HepG2 (cell line): ENCODE measurements around the gene PFN2. TPM values are rescaled to one million over a fixed set of nuclear protein-coding genes. Genes with fewer than 3 reads are reported as not detected.

ENCODE experiments used
- ETV5 ChIP-seq: IDR thresholded peaks from 2 replicates; pipeline ENCODE4 v1.6.1; 2018; ENCODE audit warnings: missing biosample characterization, missing genetic modification reagents, inconsistent platforms, borderline replicate concordance
- HDAC2 ChIP-seq: sonication (generic); formaldehyde crosslinking; IDR thresholded peaks from 2 replicates; pipeline ENCODE4 v1.4.0; 2020; ENCODE audit warnings: missing genetic modification reagents
- NBN ChIP-seq: fragments of 450-650 bp; conservative IDR thresholded peaks from 2 replicates; pipeline ENCODE4 v1.6.1; 2017
- NFE2 ChIP-seq: sonication (generic); formaldehyde crosslinking; IDR thresholded peaks from 2 replicates; pipeline ENCODE4 v1.4.0; 2020; ENCODE audit warnings: missing genetic modification reagents
- NONO ChIP-seq, 2 experiments: fragments of 450-650 bp in 1 of 2; sonication (generic) in 1 of 2; formaldehyde crosslinking in 1 of 2; IDR thresholded peaks in 1 of 2; conservative IDR thresholded peaks in 1 of 2; 2 replicates each; pipeline versions ENCODE4 v1.6.1 to v1.8.0; 2017 to 2022; ENCODE audit warnings: mild to moderate bottlenecking in 1 of 2, missing genetic modification reagents in 1 of 2, moderate library complexity in 1 of 2
- RELA ChIP-seq: sonication (generic); formaldehyde crosslinking; IDR thresholded peaks from 2 replicates; pipeline ENCODE4 v1.4.0; 2020; ENCODE audit warnings: missing genetic modification reagents
- SAFB2 ChIP-seq: sonication (generic); formaldehyde crosslinking; IDR thresholded peaks from 2 replicates; pipeline ENCODE4 v1.5.1; 2020; ENCODE audit warnings: missing genetic modification reagents, low read depth, mild to moderate bottlenecking, borderline replicate concordance
- TGIF2 ChIP-seq: IDR thresholded peaks from 2 replicates; pipeline ENCODE4 v1.6.1; 2016; ENCODE audit warnings: control low read depth, missing compliant biosample characterization
- ZBTB3 ChIP-seq: sonication (generic); formaldehyde crosslinking; IDR thresholded peaks from 2 replicates; pipeline ENCODE4 v1.4.0; 2020; ENCODE audit warnings: low read depth, mild to moderate bottlenecking, moderate library complexity, missing genetic modification reagents, borderline replicate concordance
- ZNF251 ChIP-seq: sonication (generic); formaldehyde crosslinking; IDR thresholded peaks from 2 replicates; pipeline ENCODE4 v1.9.0; 2021; ENCODE audit warnings: mild to moderate bottlenecking, missing genetic modification reagents
- ZNF282 ChIP-seq: fragments of 450-650 bp; IDR thresholded peaks from 2 replicates; pipeline ENCODE4 v1.6.1; 2018; ENCODE audit not compliant: partially characterized antibody
- ZNF660 ChIP-seq: sonication (generic); formaldehyde crosslinking; IDR thresholded peaks from 2 replicates; pipeline ENCODE4 v1.5.1; 2020; ENCODE audit warnings: mild to moderate bottlenecking, low read depth, missing genetic modification reagents, borderline replicate concordance
- polyA plus RNA-seq, 8 experiments: library from polyadenylated mRNA; depleted of rRNA in 3 of 8; stranded (reverse) in 7 of 8; unstranded in 1 of 8; fragments of >200 nt; fragmentation: Illumina TruSeq in 4 of 8; extraction: Trizol in 4 of 8; gene quantifications; 2 replicates each; pipeline versions ENCODE4 v1.2.1 to v1.2.3, GENCODE V29; 2011 to 2016; ENCODE audit warnings: low read depth in 4 of 8, missing spikeins in 1 of 8, mixed read lengths in 1 of 8; ENCODE audit not compliant: insufficient read depth in 1 of 8
- total RNA-seq, 5 experiments: library from RNA; depleted of rRNA; stranded (reverse); fragments of >200 nt; fragmentation: Illumina TruSeq; extraction: Trizol; gene quantifications; 2 replicates each; pipeline ENCODE4 v1.2.3, GENCODE V29; 2016; ENCODE audit warnings: low read depth in 1 of 5
- TF ChIP-seq, protein P1 (sequence below): sonication (generic); formaldehyde crosslinking; IDR thresholded peaks from 2 replicates; pipeline ENCODE4 v1.4.0; 2020; ENCODE audit warnings: low read depth, missing genetic modification reagents
- TF ChIP-seq, protein P2 (sequence below): sonication (generic); formaldehyde crosslinking; conservative IDR thresholded peaks from 2 replicates; pipeline ENCODE4 v1.4.0; 2020; ENCODE audit warnings: mild to moderate bottlenecking, missing genetic modification reagents, moderate library complexity
- TF ChIP-seq, protein P3 (sequence below), 2 experiments: sonication (generic) in 1 of 2; formaldehyde crosslinking in 1 of 2; IDR thresholded peaks; 2 replicates each; pipeline versions ENCODE4 v1.4.0 to v1.6.1; 2016 to 2020; ENCODE audit warnings: borderline replicate concordance in 1 of 2, low read depth in 1 of 2, mild to moderate bottlenecking in 1 of 2, missing genetic modification reagents in 1 of 2

The PFN2 gene
- total and polyA plus RNA-seq, 2 of the 13 experiments (the other 11 are each of a cell fraction or from before 2014, with no cell fraction given), result 57.3 to 150 TPM

DNA sequence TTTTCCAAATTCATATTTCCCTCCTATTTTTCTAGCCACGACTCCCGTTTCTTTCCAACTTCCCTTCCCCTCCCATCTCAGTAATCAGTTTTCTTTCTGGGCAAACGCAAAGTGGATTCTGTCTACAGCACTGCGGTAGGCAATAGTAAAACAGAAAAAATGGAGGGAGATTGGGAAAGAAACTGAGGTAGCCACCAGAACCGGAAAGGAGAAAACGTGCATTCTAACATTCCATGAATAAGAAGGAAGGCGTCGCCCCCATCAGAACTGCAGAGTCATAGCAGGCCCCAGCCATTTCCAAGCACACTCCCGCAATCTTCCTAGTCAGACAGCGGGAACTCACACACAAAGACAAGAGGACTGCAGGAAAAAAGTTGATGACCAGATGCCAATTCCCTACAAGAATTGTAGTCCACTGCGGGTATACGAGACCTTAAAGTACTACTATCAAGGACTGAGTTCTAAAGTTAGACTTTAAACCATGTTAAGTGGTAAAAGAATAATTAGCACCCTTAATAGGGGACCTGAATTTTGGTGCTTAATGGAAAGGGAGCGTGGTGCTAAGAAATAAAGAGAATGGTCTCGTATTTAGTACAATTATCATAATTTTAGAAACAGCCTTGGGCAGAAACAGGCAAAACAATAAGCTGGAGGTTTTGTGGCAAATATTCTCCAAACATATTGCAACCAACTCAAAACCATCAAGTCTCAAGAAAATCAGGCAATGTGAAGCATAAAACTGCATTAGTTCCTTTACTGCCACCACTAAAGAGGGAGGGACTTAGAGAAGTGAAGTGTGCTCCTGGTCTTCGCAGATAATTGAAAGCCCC, 1.4 kb downstream of the PFN2 start (continued):
- TF ChIP-seq, protein P1, sequence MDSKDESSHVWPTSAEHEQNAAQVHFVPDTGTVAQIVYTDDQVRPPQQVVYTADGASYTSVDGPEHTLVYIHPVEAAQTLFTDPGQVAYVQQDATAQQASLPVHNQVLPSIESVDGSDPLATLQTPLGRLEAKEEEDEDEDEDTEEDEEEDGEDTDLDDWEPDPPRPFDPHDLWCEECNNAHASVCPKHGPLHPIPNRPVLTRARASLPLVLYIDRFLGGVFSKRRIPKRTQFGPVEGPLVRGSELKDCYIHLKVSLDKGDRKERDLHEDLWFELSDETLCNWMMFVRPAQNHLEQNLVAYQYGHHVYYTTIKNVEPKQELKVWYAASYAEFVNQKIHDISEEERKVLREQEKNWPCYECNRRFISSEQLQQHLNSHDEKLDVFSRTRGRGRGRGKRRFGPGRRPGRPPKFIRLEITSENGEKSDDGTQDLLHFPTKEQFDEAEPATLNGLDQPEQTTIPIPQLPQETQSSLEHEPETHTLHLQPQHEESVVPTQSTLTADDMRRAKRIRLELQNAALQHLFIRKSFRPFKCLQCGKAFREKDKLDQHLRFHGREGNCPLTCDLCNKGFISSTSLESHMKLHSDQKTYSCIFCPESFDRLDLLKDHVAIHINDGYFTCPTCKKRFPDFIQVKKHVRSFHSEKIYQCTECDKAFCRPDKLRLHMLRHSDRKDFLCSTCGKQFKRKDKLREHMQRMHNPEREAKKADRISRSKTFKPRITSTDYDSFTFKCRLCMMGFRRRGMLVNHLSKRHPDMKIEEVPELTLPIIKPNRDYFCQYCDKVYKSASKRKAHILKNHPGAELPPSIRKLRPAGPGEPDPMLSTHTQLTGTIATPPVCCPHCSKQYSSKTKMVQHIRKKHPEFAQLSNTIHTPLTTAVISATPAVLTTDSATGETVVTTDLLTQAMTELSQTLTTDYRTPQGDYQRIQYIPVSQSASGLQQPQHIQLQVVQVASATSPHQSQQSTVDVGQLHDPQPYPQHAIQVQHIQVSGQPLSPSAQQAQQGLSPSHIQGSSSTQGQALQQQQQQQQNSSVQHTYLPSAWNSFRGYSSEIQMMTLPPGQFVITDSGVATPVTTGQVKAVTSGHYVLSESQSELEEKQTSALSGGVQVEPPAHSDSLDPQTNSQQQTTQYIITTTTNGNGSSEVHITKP (CRISPR knock-in tag), result no peak
- TF ChIP-seq, protein P2, sequence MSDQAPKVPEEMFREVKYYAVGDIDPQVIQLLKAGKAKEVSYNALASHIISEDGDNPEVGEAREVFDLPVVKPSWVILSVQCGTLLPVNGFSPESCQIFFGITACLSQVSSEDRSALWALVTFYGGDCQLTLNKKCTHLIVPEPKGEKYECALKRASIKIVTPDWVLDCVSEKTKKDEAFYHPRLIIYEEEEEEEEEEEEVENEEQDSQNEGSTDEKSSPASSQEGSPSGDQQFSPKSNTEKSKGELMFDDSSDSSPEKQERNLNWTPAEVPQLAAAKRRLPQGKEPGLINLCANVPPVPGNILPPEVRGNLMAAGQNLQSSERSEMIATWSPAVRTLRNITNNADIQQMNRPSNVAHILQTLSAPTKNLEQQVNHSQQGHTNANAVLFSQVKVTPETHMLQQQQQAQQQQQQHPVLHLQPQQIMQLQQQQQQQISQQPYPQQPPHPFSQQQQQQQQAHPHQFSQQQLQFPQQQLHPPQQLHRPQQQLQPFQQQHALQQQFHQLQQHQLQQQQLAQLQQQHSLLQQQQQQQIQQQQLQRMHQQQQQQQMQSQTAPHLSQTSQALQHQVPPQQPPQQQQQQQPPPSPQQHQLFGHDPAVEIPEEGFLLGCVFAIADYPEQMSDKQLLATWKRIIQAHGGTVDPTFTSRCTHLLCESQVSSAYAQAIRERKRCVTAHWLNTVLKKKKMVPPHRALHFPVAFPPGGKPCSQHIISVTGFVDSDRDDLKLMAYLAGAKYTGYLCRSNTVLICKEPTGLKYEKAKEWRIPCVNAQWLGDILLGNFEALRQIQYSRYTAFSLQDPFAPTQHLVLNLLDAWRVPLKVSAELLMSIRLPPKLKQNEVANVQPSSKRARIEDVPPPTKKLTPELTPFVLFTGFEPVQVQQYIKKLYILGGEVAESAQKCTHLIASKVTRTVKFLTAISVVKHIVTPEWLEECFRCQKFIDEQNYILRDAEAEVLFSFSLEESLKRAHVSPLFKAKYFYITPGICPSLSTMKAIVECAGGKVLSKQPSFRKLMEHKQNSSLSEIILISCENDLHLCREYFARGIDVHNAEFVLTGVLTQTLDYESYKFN (CRISPR knock-in tag), result no peak
- TF ChIP-seq NFE2 (peak; percentile 59; the same call in 1 of the 2 replicates), RELA (CRISPR knock-in tag) (no peak), NBN (no peak), TGIF2 (CRISPR knock-in tag) (peak; percentile 25), ZBTB3 (no peak), ZNF251 (CRISPR knock-in tag) (no peak), ETV5 (CRISPR knock-in tag) (peak; percentile 64; the same call in 1 of the 2 replicates), ZNF660 (CRISPR knock-in tag) (no peak), HDAC2 (CRISPR knock-in tag) (no peak), NONO (IDR thresholded peaks at IDR 0.05) (no peak), NONO (CRISPR knock-in tag; conservative IDR thresholded peaks at IDR 0.05) (peak; percentile 19; the same call in 1 of the 2 replicates), ZNF282 (no peak), SAFB2 (CRISPR knock-in tag) (no peak)
- TF ChIP-seq, protein P3, sequence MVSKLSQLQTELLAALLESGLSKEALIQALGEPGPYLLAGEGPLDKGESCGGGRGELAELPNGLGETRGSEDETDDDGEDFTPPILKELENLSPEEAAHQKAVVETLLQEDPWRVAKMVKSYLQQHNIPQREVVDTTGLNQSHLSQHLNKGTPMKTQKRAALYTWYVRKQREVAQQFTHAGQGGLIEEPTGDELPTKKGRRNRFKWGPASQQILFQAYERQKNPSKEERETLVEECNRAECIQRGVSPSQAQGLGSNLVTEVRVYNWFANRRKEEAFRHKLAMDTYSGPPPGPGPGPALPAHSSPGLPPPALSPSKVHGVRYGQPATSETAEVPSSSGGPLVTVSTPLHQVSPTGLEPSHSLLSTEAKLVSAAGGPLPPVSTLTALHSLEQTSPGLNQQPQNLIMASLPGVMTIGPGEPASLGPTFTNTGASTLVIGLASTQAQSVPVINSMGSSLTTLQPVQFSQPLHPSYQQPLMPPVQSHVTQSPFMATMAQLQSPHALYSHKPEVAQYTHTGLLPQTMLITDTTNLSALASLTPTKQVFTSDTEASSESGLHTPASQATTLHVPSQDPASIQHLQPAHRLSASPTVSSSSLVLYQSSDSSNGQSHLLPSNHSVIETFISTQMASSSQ (IDR thresholded peaks at IDR 0.05; ENCODE audit: low read depth), result no peak
- TF ChIP-seq, protein P3 (CRISPR knock-in tag; IDR thresholded peaks at IDR 0.05; ENCODE audit: borderline replicate concordance), result no peak
